GM12875 (cell line): ENCODE results near the gene MED10.
"Not testable (repeated sequence)": the region's sequence is repeated elsewhere in the genome, so short reads cannot be mapped to it uniquely, and the experiment has no call there.

ENCODE experiments used
- H3K4me3 ChIP-seq: one replicate; pipeline ENCODE4 v1.5.1; 2011; ENCODE audit warnings: low read depth, low read length, control low read depth
- CTCF ChIP-seq: IDR thresholded peaks from 2 replicates; pipeline ENCODE4 v1.5.1; 2011; ENCODE audit warnings: low read depth, mild to moderate bottlenecking, control low read depth, inconsistent platforms, low read length, moderate library complexity, borderline replicate concordance; ENCODE audit not compliant: insufficient read depth

The MED10 gene

DNA sequence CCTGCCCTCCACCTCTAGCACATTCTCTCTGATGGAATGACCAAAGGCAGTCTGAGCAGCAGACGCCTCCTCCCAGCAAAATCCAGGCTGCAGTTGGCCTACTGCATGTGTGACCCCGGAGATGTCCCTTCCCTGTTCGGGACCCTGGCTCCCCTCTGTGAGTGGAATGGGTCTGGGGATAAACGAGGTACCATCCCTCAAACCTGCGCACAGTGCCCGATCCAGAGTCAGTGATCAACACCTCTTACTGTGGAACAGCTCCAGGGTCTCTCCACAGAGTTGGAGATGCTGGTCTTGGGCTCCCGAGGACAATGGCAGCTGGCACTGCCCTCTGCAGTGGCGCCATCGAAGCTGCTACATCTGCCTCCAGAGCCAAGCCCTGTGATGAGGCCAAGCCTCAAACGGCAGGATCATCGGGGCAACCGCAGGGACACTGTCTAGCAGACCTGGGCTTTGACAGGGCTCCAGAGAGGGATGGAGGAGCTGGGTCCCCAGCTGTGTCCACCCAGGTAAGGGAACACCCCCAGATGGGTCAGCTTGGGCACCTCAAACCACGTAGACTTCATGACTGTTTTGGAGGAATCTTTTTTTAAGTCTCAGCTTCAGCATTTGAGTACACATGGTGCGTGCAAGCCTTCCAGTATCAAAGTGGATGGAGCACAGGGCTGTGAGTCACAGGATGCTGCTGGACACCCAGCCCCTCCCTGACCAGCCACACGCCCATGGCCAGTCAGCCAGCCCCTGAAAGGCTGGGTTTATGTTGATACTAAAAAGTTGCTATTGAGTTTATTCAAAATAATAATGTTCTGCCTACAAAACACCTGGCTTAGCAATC is 13.0 kb downstream of the MED10 start:
- H3K4me3 ChIP-seq: no peak overlapping the region
- TF ChIP-seq CTCF: no peak

DNA sequence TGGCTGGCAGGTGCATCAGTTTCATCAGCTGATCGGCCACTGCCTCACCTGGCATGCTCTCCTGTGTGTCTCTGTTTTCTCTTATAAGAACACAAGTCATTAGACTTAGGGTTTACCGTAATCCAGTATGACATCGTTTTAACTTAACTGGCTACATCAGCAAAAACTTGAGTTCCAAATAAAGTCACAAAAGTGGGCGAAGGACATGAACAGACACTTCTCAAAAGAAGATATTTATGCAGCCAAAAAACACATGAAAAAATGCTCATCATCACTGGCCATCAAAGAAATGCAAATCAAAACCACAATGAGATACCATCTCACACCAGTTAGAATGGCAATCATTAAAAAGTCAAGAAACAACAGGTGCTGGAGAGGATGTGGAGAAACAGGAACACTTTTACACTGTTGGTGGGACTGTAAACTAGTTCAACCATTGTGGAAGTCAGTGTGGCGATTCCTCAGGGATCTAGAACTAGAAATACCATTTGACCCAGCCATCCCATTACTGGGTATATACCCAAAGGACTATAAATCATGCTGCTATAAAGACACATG is 14.8 kb downstream of the MED10 start:
- not testable (repeated sequence) for H3K4me3 ChIP-seq

DNA sequence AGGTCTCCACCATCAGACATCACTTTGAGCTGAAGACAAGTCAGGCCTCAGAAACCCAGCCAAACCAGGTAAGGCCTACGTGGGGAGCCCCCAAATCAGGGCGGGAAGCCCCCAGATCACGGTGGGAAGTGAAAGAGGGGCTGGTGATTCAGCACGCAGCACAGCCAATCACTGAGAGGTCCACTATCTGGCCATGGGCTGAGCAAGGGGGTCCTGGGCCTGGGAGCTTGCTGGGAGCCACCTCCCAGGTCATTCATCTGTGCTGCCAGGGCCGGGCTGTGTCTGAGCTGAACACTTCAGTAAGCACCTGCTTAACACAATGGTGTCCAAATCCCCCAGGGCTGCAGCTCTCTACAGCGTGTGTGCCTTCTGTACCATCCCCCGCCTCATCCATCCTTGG is 15.5 kb downstream of the MED10 start:
- TF ChIP-seq CTCF: no peak
- no peak overlapping the region for H3K4me3 ChIP-seq

GRCh38 chr5:6361101-6361500 is 17.2 kb downstream of the MED10 start:
- H3K4me3 ChIP-seq: no peak overlapping the region
- no peak for TF ChIP-seq CTCF

DNA sequence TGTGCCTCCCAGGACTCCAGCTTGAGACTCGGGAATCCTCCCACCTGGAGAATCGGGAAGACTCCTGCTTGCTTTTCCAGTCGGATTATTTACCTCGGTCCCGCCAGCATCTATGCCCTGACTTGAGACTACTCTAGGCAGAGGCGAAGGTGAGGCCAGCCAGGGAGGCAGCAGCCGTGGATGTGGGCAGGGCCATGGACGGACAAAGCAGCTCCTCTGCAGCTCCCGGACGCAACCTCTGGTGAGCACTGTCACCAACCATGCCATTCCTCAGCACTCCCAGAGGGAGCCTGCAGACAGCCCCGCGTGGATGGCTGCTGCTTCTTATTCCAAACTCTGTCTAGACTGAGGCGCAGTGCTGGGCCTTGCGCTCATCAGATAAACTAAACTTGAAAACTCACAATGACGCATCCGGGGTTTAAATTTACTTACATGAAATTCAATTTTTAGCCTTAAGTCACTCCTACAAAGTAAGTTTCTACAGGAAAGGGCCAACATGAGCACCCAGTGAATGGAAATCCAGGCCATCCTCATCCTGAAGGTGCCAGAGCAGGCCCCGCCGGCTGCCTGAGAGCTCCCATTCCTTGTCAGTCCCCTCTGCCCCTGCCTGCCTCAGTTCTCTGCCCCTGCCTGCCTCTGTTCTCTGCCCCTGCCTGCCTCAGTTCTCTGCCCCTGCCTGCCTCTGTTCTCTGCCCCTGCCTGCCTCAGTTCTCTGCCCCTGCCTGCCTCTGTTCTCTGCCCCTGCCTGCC is 17.8 kb downstream of the MED10 start:
- no peak for TF ChIP-seq CTCF
- no peak overlapping the region for H3K4me3 ChIP-seq

DNA sequence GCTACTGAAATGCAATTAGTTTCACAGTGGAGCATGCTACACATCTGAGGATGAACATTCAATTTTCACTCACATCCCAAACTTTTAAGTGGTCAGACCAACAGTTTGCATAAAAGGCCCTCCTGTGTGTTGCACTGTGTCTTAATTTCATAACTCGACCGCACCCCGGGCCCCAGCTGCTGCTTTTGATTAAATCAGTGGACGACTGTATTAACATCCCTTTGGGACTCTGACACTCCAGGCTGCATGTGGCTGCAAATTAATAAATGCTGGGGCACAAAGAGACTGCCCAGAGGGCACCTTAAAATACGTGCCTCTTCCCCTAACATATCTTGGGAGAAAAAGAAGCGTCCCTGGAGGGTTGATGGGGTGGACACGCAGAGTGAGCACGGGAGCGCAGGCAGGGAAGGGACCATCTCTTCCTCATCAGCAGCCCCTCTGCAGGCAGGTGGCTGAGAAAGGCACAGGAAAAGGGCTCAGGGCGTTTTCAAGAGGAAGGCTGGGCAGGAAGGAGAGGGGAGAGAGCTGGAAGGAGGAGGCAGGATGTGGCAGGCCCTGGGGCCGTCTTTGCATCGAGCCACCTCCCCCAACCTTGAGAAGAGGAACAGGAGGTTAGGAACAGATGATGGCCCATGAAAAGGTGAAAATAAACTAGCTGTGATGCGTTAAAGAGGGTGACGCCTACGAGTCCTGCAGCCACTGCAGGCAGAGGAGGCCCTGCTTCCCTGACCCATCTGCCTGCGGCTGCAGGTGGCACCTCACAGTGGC is 18.6 kb downstream of the MED10 start:
- no peak overlapping the region for H3K4me3 ChIP-seq
- TF ChIP-seq CTCF: no peak

DNA sequence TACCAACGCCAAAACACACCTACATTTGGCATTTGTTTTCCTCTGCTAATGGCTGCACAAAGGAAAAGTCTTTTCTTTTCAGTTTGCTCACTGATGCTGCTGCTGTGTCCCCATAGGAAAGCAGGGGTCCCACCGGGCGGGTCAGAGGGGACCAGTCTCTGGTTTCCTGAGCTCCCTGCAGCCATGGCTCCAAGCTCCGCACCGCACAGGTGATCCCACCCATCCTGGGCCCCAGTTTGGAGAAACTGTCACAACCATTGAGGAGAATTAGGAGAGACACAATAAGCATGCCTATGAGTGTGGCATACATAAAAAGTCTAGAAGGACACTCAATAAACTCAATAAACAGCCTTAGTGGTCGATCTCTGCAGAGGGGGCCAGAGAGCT is 19.9 kb downstream of the MED10 start:
- H3K4me3 ChIP-seq: no peak overlapping the region
- no peak for TF ChIP-seq CTCF

DNA sequence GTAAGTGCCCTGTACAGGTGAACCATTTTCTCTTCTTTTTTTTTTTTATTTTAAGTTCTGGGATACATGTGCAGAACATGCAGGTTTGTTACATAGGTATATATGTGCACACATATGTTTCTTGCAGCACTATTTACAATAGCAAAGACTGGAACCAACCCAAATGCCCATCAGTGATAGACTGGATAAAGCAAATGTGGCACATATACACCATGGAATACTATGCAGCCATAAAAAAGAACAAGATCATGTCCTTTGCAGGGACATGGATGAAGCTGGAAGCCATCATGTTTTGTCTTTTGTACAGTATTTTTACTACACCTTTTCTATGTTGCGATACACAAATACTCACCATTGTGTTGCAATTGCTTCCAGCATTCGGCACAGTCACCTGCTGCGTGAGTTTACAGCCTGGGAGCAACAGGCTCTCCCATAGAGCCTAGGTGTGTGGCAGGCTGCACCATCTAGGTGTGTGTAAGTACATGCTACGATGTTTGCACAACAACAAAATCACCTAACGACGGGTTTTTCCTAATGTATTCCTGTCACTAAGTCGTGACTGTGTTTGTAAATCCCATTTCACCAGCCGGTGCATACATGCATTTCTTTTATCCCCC is 20.4 kb downstream of the MED10 start:
- not testable (repeated sequence) for H3K4me3 ChIP-seq
